ENCODE data around the gene GDPD5.

GDPD5 gene, protein sequence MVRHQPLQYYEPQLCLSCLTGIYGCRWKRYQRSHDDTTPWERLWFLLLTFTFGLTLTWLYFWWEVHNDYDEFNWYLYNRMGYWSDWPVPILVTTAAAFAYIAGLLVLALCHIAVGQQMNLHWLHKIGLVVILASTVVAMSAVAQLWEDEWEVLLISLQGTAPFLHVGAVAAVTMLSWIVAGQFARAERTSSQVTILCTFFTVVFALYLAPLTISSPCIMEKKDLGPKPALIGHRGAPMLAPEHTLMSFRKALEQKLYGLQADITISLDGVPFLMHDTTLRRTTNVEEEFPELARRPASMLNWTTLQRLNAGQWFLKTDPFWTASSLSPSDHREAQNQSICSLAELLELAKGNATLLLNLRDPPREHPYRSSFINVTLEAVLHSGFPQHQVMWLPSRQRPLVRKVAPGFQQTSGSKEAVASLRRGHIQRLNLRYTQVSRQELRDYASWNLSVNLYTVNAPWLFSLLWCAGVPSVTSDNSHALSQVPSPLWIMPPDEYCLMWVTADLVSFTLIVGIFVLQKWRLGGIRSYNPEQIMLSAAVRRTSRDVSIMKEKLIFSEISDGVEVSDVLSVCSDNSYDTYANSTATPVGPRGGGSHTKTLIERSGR

GRCh38 chr11:75525433-75526191, at the start of gene GDPD5:
GDPD5 (minus strand) TSS chr11:75525941; CDS start chr11:75477735, 48,206 bp downstream.
- peak; percentile 87 for DNase-seq (ENCODE audit: low spot score)

GRCh38 chr11:75574698-75575602, 49.2 kb upstream of the GDPD5 start:
- DNase-seq (ENCODE audit: low spot score) = no peak

- no peak for DNase-seq (ENCODE audit: low spot score)
Measured at GRCh38 chr11:75572744-75573143, 47.0 kb upstream of the GDPD5 start.

DNA sequence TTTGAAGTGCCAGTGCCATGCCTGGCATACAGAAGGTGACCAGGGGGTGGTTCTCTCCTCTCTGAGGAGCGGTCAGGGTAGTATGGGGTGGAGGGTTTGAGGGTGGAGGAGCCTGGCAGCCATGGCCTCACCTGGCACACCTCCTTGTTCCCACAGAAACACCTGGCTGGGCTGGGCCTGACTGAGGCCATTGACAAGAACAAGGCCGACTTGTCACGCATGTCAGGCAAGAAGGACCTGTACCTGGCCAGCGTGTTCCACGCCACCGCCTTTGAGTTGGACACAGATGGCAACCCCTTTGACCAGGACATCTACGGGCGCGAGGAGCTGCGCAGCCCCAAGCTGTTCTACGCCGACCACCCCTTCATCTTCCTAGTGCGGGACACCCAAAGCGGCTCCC, 45.9 kb upstream of the GDPD5 start:
- no peak for DNase-seq (ENCODE audit: low spot score)

- DNase-seq (ENCODE audit: low spot score) = no peak
Measured at GRCh38 chr11:75570559-75571139, 44.9 kb upstream of the GDPD5 start.

DNA sequence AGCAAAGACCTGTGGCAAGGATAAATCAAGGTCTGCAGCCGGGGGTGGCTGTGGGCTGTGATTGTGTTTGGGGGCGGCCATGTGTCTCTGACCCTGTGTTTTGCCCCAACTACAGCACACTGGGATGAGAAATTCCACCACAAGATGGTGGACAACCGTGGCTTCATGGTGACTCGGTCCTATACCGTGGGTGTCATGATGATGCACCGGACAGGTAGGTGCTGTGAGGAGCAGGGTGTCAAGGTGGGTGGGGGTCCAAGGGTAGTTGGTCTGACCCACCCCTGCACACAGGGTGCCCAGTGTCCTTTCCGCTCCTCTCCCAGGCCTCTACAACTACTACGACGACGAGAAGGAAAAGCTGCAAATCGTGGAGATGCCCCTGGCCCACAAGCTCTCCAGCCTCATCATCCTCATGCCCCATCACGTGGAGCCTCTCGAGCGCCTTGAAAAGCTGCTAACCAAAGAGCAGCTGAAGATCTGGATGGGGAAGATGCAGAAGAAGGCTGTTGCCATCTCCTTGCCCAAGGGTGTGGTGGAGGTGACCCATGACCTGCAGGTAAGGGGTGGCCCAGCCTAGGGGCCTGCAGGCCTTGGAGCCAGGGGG, 43.0 kb upstream of the GDPD5 start:
- DNase-seq (ENCODE audit: low spot score) = no peak

GRCh38 chr11:75567971-75568370, 42.2 kb upstream of the GDPD5 start:
- DNase-seq (ENCODE audit: low spot score) = no peak

GRCh38 chr11:75566763-75567279, 41.1 kb upstream of the GDPD5 start:
- no peak for DNase-seq (ENCODE audit: low spot score)

- no peak for DNase-seq (ENCODE audit: low spot score)
Measured at GRCh38 chr11:75565916-75566762, 40.4 kb upstream of the GDPD5 start.

DNA sequence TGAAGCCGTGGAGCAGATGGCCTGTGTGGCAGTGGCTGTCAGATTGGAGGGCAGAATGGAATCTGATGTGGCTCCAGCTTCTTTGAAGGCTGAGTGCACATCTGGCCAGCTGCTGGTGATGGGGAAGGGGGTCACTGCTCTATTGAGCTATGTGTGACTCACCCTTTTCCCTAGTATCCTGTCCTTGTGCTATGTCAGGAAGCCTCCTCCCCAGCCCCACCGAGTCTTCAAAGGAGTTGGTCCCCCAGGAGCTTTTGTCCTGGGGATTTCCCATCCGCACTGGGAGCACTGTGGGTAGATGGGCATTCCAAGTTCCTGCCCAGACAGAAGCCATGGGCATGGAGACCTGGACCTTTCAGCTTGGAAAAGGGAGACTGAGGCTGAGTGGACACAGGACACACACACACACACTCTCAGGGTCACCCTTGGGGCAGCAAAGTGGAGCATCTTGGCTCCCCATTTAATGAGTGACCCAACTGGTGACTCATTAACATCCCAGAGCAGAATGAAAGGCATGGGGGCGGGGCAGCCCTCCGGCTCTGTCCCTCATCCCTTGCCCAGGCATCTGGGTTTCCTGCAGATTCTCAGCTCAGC, 39.6 kb upstream of the GDPD5 start:
- DNase-seq (ENCODE audit: low spot score) = no peak

DNA sequence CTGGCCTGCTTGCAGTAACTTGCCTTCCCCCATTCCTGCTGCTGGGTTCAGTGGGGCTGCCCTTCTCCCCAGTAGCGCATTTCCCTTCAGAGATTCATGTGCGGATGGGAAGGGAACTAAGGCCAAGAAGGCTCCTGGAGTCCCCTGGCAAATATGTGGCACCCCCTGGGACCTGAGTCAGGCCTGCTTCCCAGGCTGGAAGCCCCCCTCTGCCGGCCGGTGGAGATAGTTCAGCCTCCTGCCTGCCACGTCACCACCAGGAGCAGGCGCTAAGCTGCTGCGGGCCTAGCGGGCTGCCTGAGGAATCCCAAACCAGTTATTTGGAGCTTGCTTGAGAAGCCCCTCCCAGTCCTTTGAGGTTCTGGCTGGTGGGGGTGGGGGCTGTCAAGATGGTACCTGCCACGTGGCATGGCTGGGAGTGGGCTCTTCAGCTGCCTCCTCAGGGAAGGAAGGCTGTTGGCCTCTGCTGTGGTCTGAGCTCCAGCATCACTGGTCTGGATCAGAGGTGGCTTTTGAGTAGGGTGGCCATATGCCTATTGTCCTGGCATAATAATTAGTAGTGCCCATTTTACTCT, 38.3 kb upstream of the GDPD5 start:
- no peak for DNase-seq (ENCODE audit: low spot score)

DNA sequence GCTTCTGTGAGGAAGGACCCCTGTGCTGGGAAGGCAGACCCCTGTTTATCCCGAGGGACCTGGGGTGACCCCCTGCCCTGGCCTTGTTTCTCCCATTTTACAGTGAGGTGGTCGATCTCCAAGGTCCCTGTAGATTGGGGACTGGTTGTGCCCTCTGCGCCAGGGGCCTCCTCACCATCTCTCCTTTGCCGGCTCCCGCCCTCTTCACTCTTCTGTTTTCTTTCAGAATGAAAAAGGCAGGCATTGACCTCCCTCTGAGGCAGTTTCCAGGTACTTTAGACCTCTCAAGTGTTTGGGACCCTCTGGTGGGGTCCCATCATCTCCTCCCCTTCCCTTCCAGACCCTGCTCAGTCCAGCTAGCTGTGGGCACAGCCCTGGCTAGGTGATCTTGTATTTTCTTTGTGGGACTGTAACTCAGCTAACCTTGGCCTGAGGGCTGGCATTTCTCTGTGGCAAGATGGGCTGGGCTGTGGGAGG, 37.8 kb upstream of the GDPD5 start:
- no peak for DNase-seq (ENCODE audit: low spot score)

DNA sequence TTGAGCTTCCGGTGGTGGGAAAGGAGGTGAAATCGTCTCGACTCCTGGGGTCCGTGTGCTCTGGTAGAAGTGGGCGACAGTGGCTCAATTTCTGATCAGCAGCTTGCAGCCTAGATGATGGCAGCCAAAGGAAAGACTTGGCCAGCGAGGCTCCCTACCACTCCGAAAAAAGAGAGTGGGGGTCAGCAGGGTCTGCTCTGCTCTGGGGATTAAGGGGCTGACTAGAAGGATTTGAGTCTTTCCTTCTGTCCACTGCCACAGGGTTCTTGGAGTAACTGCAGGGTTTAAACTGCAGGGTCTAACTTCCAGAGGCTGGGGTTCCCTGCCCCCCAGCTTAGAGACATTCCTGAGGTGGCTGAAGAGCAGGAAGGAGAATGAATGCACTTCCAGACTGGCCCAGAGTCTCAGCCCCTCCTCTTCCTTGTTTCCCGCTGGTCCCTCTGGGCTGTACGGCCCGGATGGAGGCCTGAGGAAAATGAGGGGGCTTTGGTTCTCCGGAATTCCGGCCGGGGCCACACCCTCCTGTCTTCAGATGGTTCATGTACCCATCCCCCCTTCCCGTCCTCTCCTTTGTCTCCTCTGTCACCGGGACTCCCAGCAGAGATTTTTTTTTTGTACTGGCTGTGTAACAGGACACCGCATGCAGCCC, 37.2 kb upstream of the GDPD5 start:
- no peak for DNase-seq (ENCODE audit: low spot score)

DNA sequence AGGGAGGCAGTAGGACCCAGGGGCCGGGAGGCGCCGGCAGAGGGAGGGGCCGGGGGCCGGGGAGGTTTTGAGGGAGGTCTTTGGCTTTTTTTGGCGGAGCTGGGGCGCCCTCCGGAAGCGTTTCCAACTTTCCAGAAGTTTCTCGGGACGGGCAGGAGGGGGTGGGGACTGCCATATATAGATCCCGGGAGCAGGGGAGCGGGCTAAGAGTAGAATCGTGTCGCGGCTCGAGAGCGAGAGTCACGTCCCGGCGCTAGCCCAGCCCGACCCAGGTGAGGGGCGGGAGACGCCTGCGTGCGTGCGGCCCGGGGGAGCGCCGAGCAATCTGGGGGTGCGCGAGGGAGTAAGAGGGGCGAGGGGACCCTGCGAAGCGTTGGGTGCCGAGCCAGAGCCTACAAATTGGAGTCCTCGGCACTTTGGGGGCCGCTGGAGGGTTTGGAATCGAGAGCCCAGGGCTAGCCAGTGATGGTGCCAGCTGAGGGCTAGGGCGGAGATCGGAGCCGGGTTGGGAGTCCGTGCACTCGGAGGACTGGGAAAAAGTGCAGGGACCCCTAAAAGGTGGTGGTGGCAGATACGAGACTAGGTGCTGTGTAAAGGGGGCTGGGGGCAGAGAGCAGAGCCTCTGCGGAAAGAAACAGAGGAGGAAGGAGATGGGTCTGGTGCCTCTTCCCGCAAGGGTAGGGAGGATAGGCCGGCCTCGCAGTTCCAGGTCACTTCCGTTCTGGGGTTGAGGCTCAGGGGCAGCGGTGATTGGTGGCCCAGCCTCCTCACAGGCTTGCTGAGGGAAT, 36.5 kb upstream of the GDPD5 start, which contains the start of gene SERPINH1:
Gene SERPINH1 (plus strand): TSS at position 206 of the 788 bp plus-strand sequence. CDS start 4,097 bp downstream, outside the sequence.
- DNase-seq (ENCODE audit: low spot score) = peak; percentile 64

DNA sequence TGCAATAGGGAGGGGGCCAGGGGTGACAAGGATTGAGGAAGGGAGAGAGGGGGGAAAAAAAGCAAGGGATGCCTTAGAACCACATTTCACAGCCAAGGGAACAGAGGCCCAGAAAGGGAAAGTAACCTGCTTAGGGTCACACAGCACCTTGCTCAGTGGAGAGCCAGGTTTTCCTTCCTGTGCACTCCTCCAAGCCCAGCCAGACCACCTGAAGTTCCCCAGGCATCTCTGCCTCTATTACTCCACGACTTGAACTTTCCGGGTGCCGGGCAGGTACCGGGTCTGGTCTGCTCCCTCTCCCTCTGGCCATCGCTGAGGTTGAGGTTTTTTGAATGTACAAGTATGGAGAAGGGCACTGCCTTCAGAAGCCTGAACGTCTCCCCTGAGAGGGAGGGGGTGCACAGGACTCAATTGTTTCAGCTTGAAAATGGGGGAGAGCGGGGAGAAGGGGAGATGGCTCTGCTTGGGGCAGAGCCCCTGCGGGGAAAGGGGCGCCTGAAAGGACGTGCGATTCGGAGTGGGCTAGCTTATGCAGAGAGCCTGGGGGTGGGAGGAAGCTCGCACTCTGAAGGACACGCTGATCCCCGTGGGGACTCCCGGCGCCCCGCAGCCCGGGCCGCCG, 35.8 kb upstream of the GDPD5 start:
- no peak for DNase-seq (ENCODE audit: low spot score)

DNA sequence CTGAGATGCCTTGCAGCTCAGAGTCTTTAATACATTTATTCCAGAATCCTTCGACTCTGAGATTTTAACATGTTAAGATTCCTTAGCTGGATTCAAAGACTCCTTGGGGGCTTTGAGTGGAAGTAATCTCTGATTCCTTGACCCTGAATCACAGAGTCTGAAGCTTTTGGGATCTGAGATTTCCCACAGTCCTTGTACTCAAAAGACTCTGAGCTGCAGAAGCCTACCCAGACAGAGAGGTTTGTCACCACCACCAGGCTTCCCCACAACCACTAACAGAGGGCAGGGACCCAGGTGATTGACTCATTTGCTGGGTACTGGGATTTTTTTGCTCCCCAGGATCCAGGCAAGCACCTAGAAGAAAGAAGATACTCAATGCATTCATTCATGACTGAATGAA, 34.9 kb upstream of the GDPD5 start:
- no peak for DNase-seq (ENCODE audit: low spot score)
